ENCODE measurements around the gene HYAL2. TPM values are rescaled to one million over a fixed set of nuclear protein-coding genes. Genes with fewer than 3 reads are reported as not detected.

HYAL2 gene
- total RNA-seq, 1 donor from 2014 or later = 4.2 TPM

DNA sequence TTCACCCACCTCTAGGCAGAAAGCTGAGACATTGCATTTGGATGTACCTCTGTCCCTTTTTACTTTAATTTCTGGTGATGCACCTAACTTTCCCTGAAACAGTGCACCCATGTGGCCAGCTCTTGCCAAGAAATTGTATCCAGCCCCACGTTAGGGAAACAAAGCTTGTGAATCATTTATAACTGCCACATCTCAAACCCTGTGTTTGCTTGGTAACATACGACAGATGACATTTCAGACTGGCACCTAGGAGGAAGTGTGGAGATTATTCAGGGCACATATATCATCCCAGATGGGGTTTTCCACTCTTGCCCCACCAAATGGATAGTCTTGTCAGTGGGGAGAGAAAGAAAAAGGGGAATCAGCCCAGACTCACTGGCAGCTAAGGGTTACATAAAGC, 30.2 kb upstream of the HYAL2 start:
- DNase-seq = no peak
- POLR2A ChIA-PET = interaction anchor here (0.5 to 1.5 kb wide), 7 partner anchors 12 to 908 kb away, joined by 3 to 12 read pairs (median 4); partner anchors contain the start of genes HYAL3, NAA80 and RASSF1
- no peak for ATAC-seq (ENCODE audit: low read depth)
- TF ChIP-seq, protein P1, sequence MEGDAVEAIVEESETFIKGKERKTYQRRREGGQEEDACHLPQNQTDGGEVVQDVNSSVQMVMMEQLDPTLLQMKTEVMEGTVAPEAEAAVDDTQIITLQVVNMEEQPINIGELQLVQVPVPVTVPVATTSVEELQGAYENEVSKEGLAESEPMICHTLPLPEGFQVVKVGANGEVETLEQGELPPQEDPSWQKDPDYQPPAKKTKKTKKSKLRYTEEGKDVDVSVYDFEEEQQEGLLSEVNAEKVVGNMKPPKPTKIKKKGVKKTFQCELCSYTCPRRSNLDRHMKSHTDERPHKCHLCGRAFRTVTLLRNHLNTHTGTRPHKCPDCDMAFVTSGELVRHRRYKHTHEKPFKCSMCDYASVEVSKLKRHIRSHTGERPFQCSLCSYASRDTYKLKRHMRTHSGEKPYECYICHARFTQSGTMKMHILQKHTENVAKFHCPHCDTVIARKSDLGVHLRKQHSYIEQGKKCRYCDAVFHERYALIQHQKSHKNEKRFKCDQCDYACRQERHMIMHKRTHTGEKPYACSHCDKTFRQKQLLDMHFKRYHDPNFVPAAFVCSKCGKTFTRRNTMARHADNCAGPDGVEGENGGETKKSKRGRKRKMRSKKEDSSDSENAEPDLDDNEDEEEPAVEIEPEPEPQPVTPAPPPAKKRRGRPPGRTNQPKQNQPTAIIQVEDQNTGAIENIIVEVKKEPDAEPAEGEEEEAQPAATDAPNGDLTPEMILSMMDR (IDR thresholded peaks at IDR 0.05) = no peak
- CTCF ChIA-PET = interaction anchor here (1.5 kb wide), 1 partner anchor 23 kb away, joined by 3 read pairs; no protein-coding TSS in a partner anchor
- Mint-ChIP-seq H3K36me3 (ENCODE audit: low read depth) (peaks cover 55% of the 10 kb centered on the region), H3K4me1 (peaks cover 66% of the 10 kb centered on the region), H3K27me3 (no peaks in the 10 kb centered on the region), H3K27ac (no peak overlapping the region), H3K4me3 (no peak overlapping the region), H3K9me3 (no peaks in the 10 kb centered on the region)
- intact Hi-C loops (cut with micrococcal nuclease) = loop anchor here (10.0 kb wide), 1 partner anchor 1702 kb away; the partner anchor contains the start of gene DUSP7

DNA sequence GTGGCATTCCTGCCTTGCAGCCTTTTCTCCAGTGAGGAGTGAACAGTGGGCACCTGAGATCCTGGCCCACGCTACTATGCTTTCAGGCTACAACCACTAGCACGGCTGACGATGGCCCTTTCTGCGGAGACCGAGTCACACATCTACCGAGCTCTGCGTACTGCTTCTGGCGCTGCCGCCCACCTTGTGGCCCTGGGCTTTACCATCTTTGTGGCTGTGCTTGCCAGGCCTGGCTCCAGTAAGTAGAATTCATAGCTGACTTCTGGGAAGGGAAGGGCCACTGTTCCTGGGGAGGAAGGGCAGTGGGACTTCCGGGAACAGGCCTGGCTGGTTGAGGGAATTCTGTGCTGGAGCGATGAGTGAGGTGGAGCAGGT, 28.8 kb upstream of the HYAL2 start:
- peaks cover 50% of the 10 kb centered on the region for H3K36me3 Mint-ChIP-seq (ENCODE audit: low read depth)
- ATAC-seq (ENCODE audit: low read depth) = no peak
- intact Hi-C loops (cut with micrococcal nuclease) = loop anchor here (1.0 to 10.0 kb wide), 6 partner anchors 8 to 1703 kb away; partner anchors contain the start of genes DUSP7, HEMK1, HYAL3 and MAPKAPK3
- no peak for DNase-seq
- POLR2A ChIA-PET = interaction anchor here (0.9 to 6.9 kb wide), 13 partner anchors 8 to 1257 kb away, joined by 3 to 195 read pairs (median 14); partner anchors contain the start of genes C3orf18, HEMK1, HYAL3 and NAA80
- H3K9me3 Mint-ChIP-seq = no peaks in the 10 kb centered on the region
- no peaks in the 10 kb centered on the region for H3K27me3 Mint-ChIP-seq
- peak overlapping the region; percentile 99 for H3K27ac Mint-ChIP-seq
- TF ChIP-seq, protein P1 (IDR thresholded peaks at IDR 0.05) = no peak
- CTCF ChIA-PET = interaction anchor here (1.1 to 5.5 kb wide), 3 partner anchors 11 to 191 kb away, joined by 3 to 64 read pairs (median 6); partner anchors contain the start of gene RASSF1
- peak overlapping the region; percentile 97 for H3K4me3 Mint-ChIP-seq
- peaks cover 60% of the 10 kb centered on the region for H3K4me1 Mint-ChIP-seq

DNA sequence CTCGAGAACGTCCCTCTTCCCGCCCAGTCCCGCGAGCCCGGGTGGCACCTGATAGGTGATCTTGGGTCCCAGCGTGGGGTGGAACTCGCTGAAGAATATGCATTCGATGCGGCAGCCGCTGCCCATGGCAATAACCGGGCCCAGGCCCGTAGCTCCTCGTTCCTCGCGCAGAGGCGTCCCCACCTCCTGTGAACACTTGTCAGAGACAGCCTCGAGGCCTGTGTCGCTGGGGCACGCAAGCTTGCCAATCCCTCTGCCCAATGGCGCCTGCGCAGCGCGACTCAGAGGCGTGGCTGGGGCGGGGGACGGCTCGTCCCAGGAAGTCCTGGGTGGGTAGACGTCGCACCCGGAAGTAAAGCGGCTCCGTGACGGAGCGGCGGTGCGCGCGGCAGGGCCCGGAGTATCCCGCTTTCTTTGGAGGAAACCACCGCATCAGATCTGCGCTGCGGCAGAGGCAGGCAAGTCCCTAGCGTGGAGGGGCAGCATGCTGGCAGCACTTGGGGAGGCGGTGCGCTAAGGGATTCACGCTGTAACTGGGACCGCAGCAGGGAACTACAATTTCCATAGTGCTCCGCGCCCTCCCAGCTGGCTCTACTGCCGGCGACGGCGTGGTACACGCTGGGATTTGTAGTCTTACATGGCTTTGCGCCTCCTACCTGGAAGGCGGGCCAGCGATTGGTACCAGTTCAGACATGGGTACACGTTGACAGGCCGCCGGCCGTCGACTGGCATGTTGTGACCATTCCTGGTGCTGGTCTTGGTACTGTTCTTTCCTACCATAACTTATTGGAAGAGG, 28.2 kb upstream of the HYAL2 start, which contains the start of the genes CYB561D2 and NPRL2:
CYB561D2 (plus strand) TSS at position 336 of the 796 bp plus-strand sequence. CDS start 572 bp downstream, outside the sequence.
NPRL2 (minus strand) TSS at position 249 of the 796 bp plus-strand sequence; CDS start at position 126, 123 bp downstream.
- H3K4me1 Mint-ChIP-seq = peaks cover 60% of the 10 kb centered on the region
- H3K36me3 Mint-ChIP-seq (ENCODE audit: low read depth) = peaks cover 46% of the 10 kb centered on the region
- DNase-seq (peak; percentile 99), ATAC-seq (ENCODE audit: low read depth) (peak; percentile 89)
- ChIA-PET POLR2A (interaction anchor here (0.5 to 6.9 kb wide), 18 partner anchors 9 to 1257 kb away, joined by 3 to 195 read pairs (median 8); partner anchors contain the start of genes C3orf18, HEMK1, HYAL3 and IFRD2), CTCF (interaction anchor here (0.7 to 5.5 kb wide), 4 partner anchors 10 to 222 kb away, joined by 3 to 64 read pairs (median 4); partner anchors contain the start of gene RASSF1)
- H3K27me3 Mint-ChIP-seq = no peaks in the 10 kb centered on the region
- intact Hi-C loops (cut with micrococcal nuclease) = loop anchor here (1.0 to 10.0 kb wide), 10 partner anchors 9 to 1704 kb away; partner anchors contain the start of genes CISH, DUSP7, HEMK1 and HYAL3
- H3K9me3 Mint-ChIP-seq = no peaks in the 10 kb centered on the region
- peak within 1 kb of the TSS; percentile 97 for H3K4me3 Mint-ChIP-seq
- peak within 1 kb of the TSS; percentile 99 for H3K27ac Mint-ChIP-seq
- TF ChIP-seq, protein P1 (IDR thresholded peaks at IDR 0.05) = no peak

DNA sequence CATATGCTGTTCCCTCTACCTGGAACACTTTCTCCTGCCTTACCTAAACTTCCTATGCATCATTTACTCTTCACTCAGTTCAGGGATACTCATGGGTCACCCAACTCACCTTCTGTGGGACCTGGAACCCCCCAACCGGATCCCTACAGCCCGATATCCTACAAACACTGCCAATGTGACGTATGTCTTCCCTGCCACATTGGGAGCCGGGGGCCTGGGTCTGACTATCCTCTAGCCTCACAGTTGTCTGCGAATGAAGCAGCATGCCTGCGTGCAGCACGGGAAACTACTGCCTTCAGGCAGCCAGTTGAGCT, 27.6 kb upstream of the HYAL2 start:
- peaks cover 59% of the 10 kb centered on the region for H3K4me1 Mint-ChIP-seq
- no peaks in the 10 kb centered on the region for H3K27me3 Mint-ChIP-seq
- intact Hi-C loops (cut with micrococcal nuclease) = loop anchor here (1.0 to 10.0 kb wide), 6 partner anchors 10 to 1705 kb away; partner anchors contain the start of genes CISH, DUSP7, IFRD2 and MAPKAPK3
- POLR2A ChIA-PET = interaction anchor here (0.6 to 6.9 kb wide), 14 partner anchors 8 to 240 kb away, joined by 3 to 195 read pairs (median 12); partner anchors contain the start of genes C3orf18, HEMK1, HYAL3 and IFRD2
- CTCF ChIA-PET = interaction anchor here (1.1 to 5.5 kb wide), 3 partner anchors 10 to 192 kb away, joined by 3 to 64 read pairs (median 6); partner anchors contain the start of gene RASSF1
- H3K27ac Mint-ChIP-seq = peak overlapping the region; percentile 99
- TF ChIP-seq, protein P1 (IDR thresholded peaks at IDR 0.05) = no peak
- no peaks in the 10 kb centered on the region for H3K9me3 Mint-ChIP-seq
- DNase-seq (no peak), ATAC-seq (ENCODE audit: low read depth) (no peak)
- H3K4me3 Mint-ChIP-seq = peak overlapping the region; percentile 97
- peaks cover 41% of the 10 kb centered on the region for H3K36me3 Mint-ChIP-seq (ENCODE audit: low read depth)
